Aorta (tissue), 5 donors: ENCODE measurements around the gene GRIPAP1. TPM values are rescaled to one million over a fixed set of nuclear protein-coding genes. Genes with fewer than 3 reads are reported as not detected.

Experiments used
- ATAC-seq: fragments of 200-7000 bp; cut with Tn5 transposase; one replicate; pipeline ENCODE4 v1.9.1; 2022; ENCODE audit warnings: moderate library complexity; ENCODE audit not compliant: low FRiP score
- DNase-seq, 2 donors: peaks; one replicate each; pipeline ENCODE4 v3.0.0-alpha.2; 2020
- H3K27ac ChIP-seq, 2 donors: one replicate each; pipeline ENCODE4 v1.5.1; 2013; ENCODE audit warnings: low read length in 2 of 2, mild to moderate bottlenecking in 2 of 2, moderate library complexity in 2 of 2, control low read depth in 1 of 2, inconsistent platforms in 1 of 2, low read depth in 1 of 2
- H3K27me3 ChIP-seq, 2 donors: one replicate each; pipeline ENCODE4 v1.6.1; 2013; ENCODE audit warnings: control low read depth in 1 of 2, low read length in 1 of 2, mild to moderate bottlenecking in 1 of 2, moderate library complexity in 1 of 2; ENCODE audit not compliant: insufficient read depth in 2 of 2, control insufficient read depth in 1 of 2
- H3K36me3 ChIP-seq, 2 donors: one replicate each; pipeline ENCODE4 v1.6.1; 2013; ENCODE audit warnings: control low read depth in 1 of 2, low read length in 1 of 2, mild to moderate bottlenecking in 1 of 2; ENCODE audit not compliant: insufficient read depth in 2 of 2, control insufficient read depth in 1 of 2
- H3K4me1 ChIP-seq, 2 donors: one replicate each; pipeline ENCODE4 v1.6.1; 2013; ENCODE audit warnings: low read length in 2 of 2, control low read depth in 1 of 2, mild to moderate bottlenecking in 1 of 2, moderate library complexity in 1 of 2; ENCODE audit not compliant: insufficient read depth in 2 of 2, control insufficient read depth in 1 of 2
- H3K4me3 ChIP-seq, 2 donors: one replicate each; pipeline ENCODE4 v1.5.1; 2013; ENCODE audit warnings: low read length in 2 of 2, control low read depth in 1 of 2, mild to moderate bottlenecking in 1 of 2
- H3K9me3 ChIP-seq: one replicate; pipeline ENCODE4 v1.6.1; 2013; ENCODE audit warnings: mild to moderate bottlenecking, low read length; ENCODE audit not compliant: control insufficient read depth
- WGBS, 2 donors: extraction: QIAGEN DNeasy Blood & Tissue Kit; methylation state at CpG; one replicate each; pipeline ENCODE4 v1.1.7; 2013; 5-methylcytosine and 5-hydroxymethylcytosine counted together
- intact Hi-C, 2 donors: fragments of 100-400 bp; cut with DNase I; formaldehyde crosslinking; loops; one replicate each; pipeline versions ENCODE4 v1.14.2 to v1.15.0; 2022
- polyA plus RNA-seq, 2 donors: library from polyadenylated mRNA; stranded (reverse); fragments of 200-250 nt; gene quantifications; one replicate each; pipeline ENCODE4 v1.2.3, GENCODE V29; 2013
- total RNA-seq, 2 donors: library from RNA; stranded (reverse); fragmentation: NEBNext Ultra II Directional; extraction: Animal tissue kit (Norgen Biotek cat#: 25700); gene quantifications; one replicate each; pipeline ENCODE4 v1.2.1, GENCODE V29; 2021
- donor health status: healthy with polysubstance abuse.
- donor health status: Bipolar disorder and iron deficiency.
- donor health status: DM: no; HTN: no; CAD: no.
- donor health status: DM: no; HTN: no; CAD: no.
- donor health status: DM: yes; HTN: yes; CAD: no.

Gene GRIPAP1
- total and polyA plus RNA-seq, 4 donors = 17.3 to 53.7 (median 41.6) TPM

DNA sequence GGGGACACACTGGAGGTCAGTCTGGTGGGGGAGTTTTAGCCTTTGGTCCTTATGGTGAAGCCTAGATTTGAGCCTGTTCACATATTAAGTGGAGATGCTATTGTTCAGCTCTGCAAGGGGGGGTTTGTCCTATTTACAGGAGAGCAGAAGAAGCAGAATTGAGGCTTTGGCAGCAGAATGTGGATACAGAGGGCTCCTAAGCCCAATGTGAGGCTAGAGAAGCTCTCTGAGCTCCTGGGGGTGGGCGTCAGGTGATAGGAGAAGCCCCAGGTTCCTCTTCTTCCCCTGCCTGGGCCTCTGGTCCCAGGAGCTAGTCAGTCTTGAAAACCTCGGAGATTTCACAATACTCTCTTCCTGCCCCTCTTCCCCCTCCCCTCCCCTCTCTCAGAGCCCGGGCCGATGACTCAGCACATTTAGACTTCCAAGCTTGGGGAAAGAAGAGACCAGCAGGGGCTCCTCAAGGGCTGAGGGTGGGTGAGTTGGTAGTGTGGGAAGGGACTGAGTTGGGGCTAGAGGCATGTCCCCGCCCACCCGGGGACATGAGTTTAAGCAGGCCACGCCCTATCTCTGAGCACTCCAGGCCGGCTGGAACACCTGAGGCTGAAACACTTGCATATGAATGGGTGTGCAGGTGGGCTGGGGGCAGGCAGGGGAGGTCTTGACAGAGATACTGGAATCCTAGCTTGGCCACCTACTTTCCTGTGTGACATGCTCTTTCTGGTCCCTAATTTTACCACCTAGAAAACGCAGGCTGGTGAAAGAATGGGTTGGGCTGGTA is 37.7 kb upstream of the GRIPAP1 start:
- Histone ChIP-seq H3K4me3 (no peak overlapping the region), H3K4me1 (no peaks in the 10 kb centered on the region), H3K36me3 (peaks cover 0 to 12% of the 10 kb centered on the region in 2 donors), H3K27me3 (no peaks in the 10 kb centered on the region), H3K27ac (peak overlapping the region in 1 of 2 donors; percentile 69), H3K9me3 (no peaks in the 10 kb centered on the region)
- ATAC-seq (peak; percentile 55), DNase-seq (peak; percentile 80 to 87)
- 10 to 21% methylated on average over 9 of the region's 9 CpGs for WGBS, 2 donors
- intact Hi-C loops = loop anchor here (2.0 to 5.0 kb wide), 3 partner anchors 37 to 82 kb away; partner anchors contain the start of genes GRIPAP1 (in 1 of the 2) and OTUD5 (in 1 of the 2)

DNA sequence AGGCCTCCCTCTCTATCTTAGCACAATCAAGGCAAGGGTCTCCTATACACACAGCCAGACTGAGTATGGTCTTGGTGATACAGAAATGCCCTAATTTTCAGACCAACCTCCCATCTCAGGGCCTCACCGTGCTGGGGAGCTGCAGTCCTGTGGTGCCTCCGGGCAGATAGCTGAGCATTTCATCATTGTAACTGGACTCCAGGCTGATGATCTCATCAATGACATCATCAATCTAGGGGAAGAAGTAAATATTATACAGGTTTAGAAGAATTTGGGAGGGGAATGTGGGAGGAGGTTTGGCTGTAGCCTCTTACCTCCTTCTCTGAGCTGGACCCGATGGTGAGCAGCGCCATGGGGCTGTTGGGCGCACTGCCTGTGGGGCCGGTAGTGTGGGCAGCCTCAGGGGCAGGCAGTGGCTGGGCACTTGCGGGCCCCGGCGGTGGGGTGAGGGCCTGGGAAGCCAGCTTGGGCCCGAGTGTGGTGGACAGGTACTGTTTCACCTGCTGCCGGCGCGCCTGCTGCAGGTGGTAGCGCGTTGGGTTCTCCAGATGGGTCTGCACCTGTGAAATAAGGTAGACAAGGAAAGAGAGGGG is 35.9 kb upstream of the GRIPAP1 start:
- WGBS, 2 donors = 89 to 90% methylated on average over 15 of the region's 15 CpGs
- DNase-seq (no peak), ATAC-seq (no peak)
- H3K36me3 ChIP-seq = peaks cover 0 to 18% of the 10 kb centered on the region in 2 donors
- H3K27me3 ChIP-seq = no peaks in the 10 kb centered on the region
- no peak overlapping the region for H3K4me3 ChIP-seq
- H3K27ac ChIP-seq = no peak overlapping the region
- intact Hi-C loops = no loop called here
- H3K4me1 ChIP-seq = no peaks in the 10 kb centered on the region
- H3K9me3 ChIP-seq = no peaks in the 10 kb centered on the region

DNA sequence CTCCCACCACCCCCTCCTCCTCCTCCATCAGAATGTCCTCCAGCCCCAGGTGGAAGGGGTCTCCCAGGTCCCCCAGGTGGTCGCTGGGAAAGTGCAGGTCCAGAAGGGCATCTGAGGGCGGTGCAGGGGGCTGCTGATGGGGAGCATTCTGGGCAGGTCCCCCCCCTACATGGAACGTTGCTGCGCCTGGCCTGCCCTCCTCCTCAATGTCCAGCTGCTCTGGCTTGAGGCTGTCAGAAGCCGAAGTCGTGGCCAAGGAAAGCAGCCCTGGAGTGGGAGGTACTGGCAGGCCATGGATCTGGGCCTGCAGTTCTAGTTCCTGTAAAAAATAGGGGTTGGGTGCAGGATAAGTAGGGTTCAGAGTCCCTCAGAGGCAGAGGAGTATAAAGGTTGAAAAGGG is 28.2 kb upstream of the GRIPAP1 start:
- no peak overlapping the region for H3K27ac ChIP-seq
- peak; percentile 43 for ATAC-seq
- 33 to 57% methylated on average over 6 of the region's 6 CpGs for WGBS, 2 donors
- intact Hi-C loops = no loop called here
- no peak for DNase-seq
- no peaks in the 10 kb centered on the region for H3K27me3 ChIP-seq
- H3K36me3 ChIP-seq = peaks cover 3 to 6% of the 10 kb centered on the region in 2 donors
- no peaks in the 10 kb centered on the region for H3K4me1 ChIP-seq
- H3K4me3 ChIP-seq = no peak overlapping the region
- H3K9me3 ChIP-seq = no peaks in the 10 kb centered on the region

DNA sequence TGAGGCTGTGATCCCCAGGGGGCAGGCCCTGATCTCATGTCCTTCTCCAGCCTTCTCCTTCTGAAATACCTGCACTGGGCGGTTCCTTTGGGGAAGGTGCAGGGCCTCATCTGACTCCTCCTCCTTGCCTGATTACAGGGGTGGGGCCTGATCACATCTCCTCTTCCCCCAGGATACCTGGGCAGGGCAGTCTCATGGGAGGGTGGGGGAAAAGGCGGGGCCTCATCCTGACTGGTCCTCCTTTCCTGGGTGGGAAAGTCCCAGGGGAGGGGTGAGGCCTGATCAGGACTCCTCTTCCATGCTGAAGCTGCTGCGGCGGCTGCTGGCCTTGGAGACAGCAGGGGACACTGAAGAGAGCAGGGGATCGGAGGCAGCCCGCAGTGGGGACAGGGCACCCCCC is 27.8 kb upstream of the GRIPAP1 start:
- H3K4me1 ChIP-seq = no peaks in the 10 kb centered on the region
- H3K9me3 ChIP-seq = no peaks in the 10 kb centered on the region
- no peak for ATAC-seq
- H3K27ac ChIP-seq = no peak overlapping the region
- no peak for DNase-seq
- intact Hi-C loops = no loop called here
- no peak overlapping the region for H3K4me3 ChIP-seq
- no peaks in the 10 kb centered on the region for H3K27me3 ChIP-seq
- WGBS, 2 donors = 83 to 93% methylated on average over 4 to 6 of the region's 6 CpGs
- H3K36me3 ChIP-seq = peaks cover 3 to 6% of the 10 kb centered on the region in 2 donors

DNA sequence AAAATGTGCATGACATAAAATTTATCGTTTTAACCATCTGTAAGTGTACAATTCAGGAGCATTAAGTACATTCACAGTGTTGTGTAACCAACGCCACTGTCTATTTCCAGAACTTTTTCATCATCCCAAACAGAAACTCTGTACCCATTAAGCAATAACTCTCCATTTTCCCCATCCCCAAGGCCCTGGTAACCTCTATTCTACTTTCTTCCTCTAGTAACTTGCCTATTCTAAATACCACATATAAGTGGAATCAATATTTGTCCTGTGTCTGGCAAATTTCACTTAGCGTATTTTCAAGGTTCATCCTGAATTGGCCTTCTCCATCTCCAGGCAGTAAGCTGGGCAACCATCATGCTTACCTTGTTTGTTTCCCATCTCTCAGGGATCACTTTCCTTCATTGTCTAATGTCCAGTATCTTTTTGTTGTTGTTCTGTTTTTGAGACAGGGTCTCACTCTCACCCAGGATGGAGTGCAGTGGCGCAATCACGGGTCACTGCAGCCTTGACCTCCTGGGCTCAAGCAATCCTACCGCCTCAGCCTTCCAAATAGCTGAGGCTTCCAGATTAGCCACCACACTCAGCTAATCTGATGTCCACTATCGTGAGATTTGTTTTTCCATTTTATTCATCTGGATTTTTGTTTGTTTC is 17.7 kb upstream of the GRIPAP1 start:
- Histone ChIP-seq H3K36me3 (no peaks in the 10 kb centered on the region), H3K27ac (no peak overlapping the region), H3K4me3 (no peak overlapping the region), H3K9me3 (no peaks in the 10 kb centered on the region), H3K27me3 (no peaks in the 10 kb centered on the region), H3K4me1 (no peaks in the 10 kb centered on the region)
- DNase-seq = no peak
- ATAC-seq = no peak
- intact Hi-C loops = no loop called here
- 82 to 87% methylated on average over 7 of the region's 7 CpGs for WGBS, 2 donors

DNA sequence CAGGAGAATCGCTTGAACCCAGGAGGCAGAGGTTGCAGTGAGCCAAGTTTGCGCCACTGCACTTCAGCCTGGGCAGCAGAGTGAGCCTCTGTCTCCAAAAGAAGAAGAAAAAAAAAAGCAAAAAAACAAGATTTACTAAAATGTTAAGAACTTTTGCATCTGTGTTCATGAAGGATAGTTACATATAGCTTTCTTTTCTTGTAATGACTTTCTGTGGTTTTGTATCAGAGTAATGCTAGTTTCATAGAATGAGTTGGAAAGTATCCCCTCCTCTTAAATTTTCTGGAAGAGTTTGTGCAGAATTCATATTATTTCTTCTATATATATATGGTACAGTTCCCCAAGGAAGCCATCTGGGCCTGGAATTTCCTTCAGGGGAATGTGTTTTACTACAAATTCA is 17.0 kb upstream of the GRIPAP1 start:
- ATAC-seq (no peak), DNase-seq (no peak)
- intact Hi-C loops = no loop called here
- Histone ChIP-seq H3K9me3 (no peaks in the 10 kb centered on the region), H3K4me1 (no peaks in the 10 kb centered on the region), H3K27me3 (no peaks in the 10 kb centered on the region), H3K4me3 (no peak overlapping the region), H3K27ac (no peak overlapping the region), H3K36me3 (no peaks in the 10 kb centered on the region)
- WGBS, 2 donors = 74 to 80% methylated on average over 2 of the region's 2 CpGs

DNA sequence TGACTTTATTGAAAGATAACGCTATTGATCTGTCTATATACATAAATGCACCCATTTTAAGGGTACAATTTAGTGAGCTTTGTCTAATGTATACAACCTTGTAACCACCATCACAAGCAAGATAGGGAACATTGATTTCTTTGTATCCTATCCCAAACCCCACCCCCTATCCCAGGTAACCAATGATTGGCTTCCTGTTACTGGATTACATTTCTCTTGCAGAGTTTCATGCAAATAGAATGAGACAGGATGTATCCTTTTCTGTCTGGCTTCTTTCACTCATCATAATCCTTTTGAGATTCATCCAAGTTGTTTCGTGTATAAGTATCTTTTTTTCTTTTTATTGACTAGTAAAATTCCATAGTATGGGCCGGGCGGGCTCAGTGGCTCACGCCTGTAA is 1.6 kb upstream of the GRIPAP1 start:
- no peak overlapping the region for H3K4me3 ChIP-seq
- peaks cover 0 to under 1% of the 10 kb centered on the region in 2 donors for H3K36me3 ChIP-seq
- H3K9me3 ChIP-seq = no peaks in the 10 kb centered on the region
- H3K4me1 ChIP-seq = no peaks in the 10 kb centered on the region
- no peak overlapping the region for H3K27ac ChIP-seq
- no peak for DNase-seq
- H3K27me3 ChIP-seq = no peaks in the 10 kb centered on the region
- no peak for ATAC-seq
- WGBS, 2 donors = 82 to 85% methylated on average over 5 of the region's 5 CpGs
- intact Hi-C loops = loop anchor here in 1 of 2 donors (5.0 kb wide), 1 partner anchor 39 kb away; the partner anchor contains the start of gene TFE3

DNA sequence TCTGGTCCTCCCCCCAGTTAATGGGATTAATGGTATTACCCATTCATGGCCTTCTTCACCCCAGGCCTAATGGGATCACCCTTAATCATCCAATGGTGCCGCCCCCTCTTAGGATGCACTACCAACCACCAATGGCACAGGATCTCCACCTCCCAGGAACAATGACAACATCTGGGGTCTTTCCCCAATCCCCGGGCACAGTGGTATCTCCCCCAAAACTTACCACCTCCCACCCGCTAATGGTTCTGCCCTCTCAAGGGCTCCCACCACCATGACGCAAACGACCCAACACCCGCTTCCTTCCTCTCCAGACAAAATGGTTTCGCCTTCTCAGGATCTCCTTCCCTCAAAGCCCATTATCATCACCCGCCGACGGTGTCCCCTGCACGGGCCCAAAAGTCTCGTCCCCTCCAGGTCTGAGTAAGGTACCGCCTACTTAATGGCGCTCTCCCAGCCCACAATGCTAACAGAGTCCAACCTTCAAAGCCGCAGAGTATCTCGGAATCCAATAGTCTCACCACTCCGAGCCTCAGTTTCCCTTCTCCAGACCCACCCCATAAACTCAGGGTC is 458 bp downstream of the GRIPAP1 start:
- peaks cover 0 to 1% of the 10 kb centered on the region in 2 donors for H3K36me3 ChIP-seq
- no peaks in the 10 kb centered on the region for H3K27me3 ChIP-seq
- H3K4me3 ChIP-seq = peak overlapping the region; percentile 38 to 71
- no peaks in the 10 kb centered on the region for H3K9me3 ChIP-seq
- H3K4me1 ChIP-seq = no peaks in the 10 kb centered on the region
- 3 to 26% methylated on average over 17 of the region's 17 CpGs for WGBS, 2 donors
- ATAC-seq = peak; percentile 19
- H3K27ac ChIP-seq = no peak overlapping the region
- intact Hi-C loops = loop anchor here in 1 of 2 donors (5.0 kb wide), 1 partner anchor 41 kb away; the partner anchor contains the start of gene TFE3
- DNase-seq = peak; percentile 56 to 67
